NCI-H510A (cell line): ENCODE data around the gene PKHD1.

Experiments used
- DNase-seq: peaks from one replicate; lab custom pipeline; 2025; lab: John Stamatoyannopoulos, UW

Gene PKHD1

GRCh38 chr6:52106994-52107393 lies 19.6 kb upstream of the PKHD1 start:
- no peak for DNase-seq

- DNase-seq = no peak
These were observed 17.6 kb upstream of the PKHD1 start for GRCh38 chr6:52104979-52105378.

GRCh38 chr6:52103623-52104022 lies 16.2 kb upstream of the PKHD1 start:
- DNase-seq = no peak

- DNase-seq = no peak
These were observed 15.0 kb upstream of the PKHD1 start for GRCh38 chr6:52102405-52102804.

GRCh38 chr6:52098721-52099120 lies 11.3 kb upstream of the PKHD1 start:
- DNase-seq = no peak

- no peak for DNase-seq
These were observed 2.4 kb upstream of the PKHD1 start for GRCh38 chr6:52089758-52090348.

GRCh38 chr6:52086741-52087140 lies 672 bp downstream of the PKHD1 start:
- DNase-seq = no peak

GRCh38 chr6:52081237-52081636 lies 6.2 kb downstream of the PKHD1 start:
- no peak for DNase-seq

GRCh38 chr6:52077961-52078625 lies 9.3 kb downstream of the PKHD1 start:
- DNase-seq = no peak

GRCh38 chr6:52077180-52077884 lies 10.1 kb downstream of the PKHD1 start:
- no peak for DNase-seq

- no peak for DNase-seq
These were observed 10.6 kb downstream of the PKHD1 start for GRCh38 chr6:52076791-52077179.

GRCh38 chr6:52074716-52075115 lies 12.7 kb downstream of the PKHD1 start:
- no peak for DNase-seq

GRCh38 chr6:52074155-52074554 lies 13.3 kb downstream of the PKHD1 start:
- DNase-seq = no peak

- no peak for DNase-seq
These were observed 21.8 kb downstream of the PKHD1 start for GRCh38 chr6:52065621-52066020.

- DNase-seq = no peak
These were observed 23.6 kb downstream of the PKHD1 start for GRCh38 chr6:52063584-52064344.

- DNase-seq = no peak
These were observed 25.9 kb downstream of the PKHD1 start for GRCh38 chr6:52061481-52061880.

GRCh38 chr6:52059821-52060220 lies 27.6 kb downstream of the PKHD1 start:
- DNase-seq = no peak

- DNase-seq = no peak
These were observed 32.0 kb downstream of the PKHD1 start for GRCh38 chr6:52055451-52055850.

- no peak for DNase-seq
These were observed 34.2 kb downstream of the PKHD1 start for GRCh38 chr6:52053038-52053695.

- DNase-seq = no peak
These were observed 37.4 kb downstream of the PKHD1 start for GRCh38 chr6:52050051-52050405.

GRCh38 chr6:52049252-52050050 lies 38.0 kb downstream of the PKHD1 start:
- DNase-seq = no peak
